Retina (tissue), 1 donor: ENCODE measurements around the gene BCAR3.

Experiments used
- DNase-seq: peaks from one replicate; pipeline ENCODE4 v3.0.0-alpha.2; 2016

Gene BCAR3

DNA sequence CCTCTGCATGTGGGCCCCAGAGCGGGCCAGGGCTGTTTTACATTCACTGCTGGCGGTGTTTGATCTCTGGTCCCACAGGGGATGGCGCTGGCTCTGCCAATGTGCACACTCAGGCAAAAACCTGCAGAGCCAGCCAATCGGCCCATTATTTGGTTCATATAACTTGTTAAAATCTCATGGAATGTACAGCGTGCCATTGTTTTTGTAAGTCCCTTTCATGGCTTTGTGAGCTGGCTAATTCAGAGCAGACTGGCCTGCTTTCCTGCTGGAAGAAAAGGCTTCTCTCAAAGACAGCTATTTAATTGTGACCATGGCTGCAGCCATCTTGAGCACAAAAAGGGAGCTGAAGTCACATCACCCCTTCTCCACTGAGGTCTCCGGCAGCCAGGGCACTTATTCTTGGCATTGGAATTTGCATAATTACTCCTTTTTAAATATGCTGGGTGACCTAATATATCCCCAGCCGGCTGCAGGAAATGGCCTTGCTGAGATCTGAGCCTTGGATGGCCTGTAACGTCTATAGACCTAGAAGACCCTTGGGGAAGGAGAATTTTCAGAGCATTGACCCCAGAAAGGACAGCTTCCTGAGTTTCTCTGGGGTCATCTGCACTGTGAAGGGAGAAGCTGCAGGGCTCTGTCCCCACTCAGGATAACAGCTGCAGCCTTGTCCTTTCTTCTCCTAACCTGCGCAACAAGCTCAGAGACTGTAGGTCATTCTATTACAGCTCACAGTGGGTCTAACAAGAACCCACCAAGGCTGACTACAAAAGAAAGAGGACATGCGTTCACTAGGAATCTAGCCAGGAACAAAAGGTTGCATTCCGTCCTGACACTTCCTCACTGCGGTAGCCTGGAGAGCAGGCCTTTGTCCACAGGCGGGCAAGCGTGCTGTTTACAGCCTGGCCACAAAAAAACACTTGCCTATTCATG, 45.8 kb downstream of the BCAR3 start:
- peak; percentile 84 for DNase-seq

DNA sequence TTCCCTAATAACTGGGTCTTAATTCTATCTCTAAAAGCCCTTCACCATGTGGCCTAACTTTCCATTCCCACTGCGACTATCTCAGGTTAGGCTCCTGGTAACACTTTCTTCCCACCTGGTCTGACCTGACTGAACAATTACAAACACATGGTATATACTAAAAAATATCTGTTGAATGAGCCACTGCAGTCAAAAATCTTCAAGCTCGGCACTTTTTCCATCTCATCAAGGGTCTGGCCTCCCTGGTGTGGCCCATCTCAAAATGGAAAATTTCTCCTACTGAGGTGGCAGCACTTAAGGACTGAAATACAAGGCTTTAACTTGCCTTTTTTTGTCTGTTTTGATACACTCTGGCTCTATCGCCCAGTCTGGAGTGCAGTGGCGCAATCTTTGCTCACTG, 48.3 kb downstream of the BCAR3 start:
- no peak for DNase-seq

DNA sequence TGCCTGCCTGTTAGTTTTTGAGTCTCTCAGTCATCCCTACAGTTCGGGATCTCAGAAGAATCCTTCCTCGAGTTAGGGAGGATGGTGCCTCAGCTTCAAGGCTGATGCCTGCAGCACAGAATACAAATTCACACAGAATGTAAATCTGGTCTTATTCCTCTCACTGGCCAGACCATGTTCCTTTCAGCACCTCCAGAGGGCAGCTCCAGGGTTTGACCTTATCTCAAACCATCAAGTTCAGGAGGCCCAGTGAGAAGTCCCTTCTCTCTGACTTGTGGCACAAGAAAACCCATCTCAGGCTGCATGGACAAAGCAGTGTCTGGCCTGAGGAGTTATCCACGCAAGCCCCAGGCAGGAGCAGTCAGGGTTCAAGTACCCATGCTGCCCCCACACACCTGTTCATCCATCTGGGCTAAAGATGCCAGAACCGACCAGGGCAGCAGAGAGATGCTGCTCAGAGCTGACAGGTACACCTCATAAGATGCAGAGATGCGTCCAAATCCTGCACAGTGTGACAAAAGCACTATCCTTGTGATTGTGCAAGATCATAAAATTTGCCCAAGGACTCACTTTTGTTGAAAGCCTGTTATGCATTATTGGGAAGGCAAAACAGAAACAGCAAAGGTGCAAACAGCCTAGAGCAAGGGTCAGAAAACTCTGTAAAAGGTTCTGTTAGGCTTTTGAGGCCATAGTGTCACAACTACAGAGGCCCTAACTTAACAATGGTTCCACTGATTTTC, 49.8 kb downstream of the BCAR3 start:
- no peak for DNase-seq

DNA sequence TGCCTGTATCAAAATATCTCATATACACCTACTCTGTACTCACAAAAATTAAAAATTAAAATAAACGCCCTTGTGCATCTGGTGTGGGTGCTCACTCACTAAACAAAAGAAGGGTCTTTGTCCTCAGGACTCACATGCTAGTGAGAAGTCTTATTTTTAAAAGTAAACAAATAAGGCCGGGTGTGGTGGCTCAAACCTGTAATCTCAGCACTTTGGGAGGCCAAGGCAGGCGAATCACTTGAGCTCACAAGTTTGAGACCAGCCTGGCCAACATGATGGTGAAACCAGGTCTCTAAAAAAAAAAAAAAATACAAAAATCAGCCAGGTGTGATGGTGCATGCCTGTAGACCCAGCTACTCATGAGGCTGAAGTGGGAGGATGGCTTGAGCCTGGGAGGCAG, 51.5 kb downstream of the BCAR3 start:
- no peak for DNase-seq

DNA sequence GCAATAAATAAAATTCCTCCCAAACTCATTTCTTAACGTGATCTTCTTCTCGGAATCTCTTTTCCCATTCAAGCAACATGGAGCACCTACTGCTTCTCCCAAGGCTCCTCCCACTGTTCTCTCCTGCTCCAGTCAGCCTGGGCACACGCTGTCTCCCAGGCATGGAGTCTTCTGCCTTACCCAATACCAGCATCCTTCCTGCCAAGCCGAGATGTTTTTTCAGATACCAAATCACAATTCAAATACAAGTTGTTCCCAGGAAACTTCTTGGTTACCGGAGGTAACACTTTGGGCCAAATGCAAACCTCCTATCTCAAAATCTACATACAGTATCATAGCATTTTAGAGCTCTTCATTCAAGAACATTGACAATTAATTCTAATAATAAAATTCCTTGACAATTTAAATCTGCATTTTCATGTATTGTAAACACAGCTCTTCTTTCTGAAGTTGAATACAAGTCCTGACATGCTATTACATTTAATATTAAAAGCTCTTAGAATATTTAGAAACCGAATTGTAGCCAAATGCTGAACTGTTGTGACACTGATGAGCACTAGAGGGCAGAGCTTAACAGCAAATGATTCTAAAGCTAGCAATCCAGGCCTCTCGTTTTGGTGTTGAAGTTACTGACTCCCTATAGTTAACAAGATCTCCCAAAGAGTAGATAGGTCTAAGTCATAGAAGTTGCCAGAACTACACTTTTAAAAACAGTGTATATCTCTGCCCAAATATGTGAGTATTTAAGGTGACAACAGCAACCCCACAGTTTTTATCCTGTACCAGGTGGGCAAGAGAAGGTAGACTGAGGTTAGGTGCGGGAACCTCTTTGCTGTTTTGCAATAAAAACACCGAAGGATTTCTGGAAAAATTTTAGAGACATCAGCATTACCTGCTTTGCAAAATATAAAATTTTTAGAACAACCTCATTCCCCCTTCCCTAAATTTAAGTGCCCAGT, 52.3 kb downstream of the BCAR3 start:
- peak; percentile 53 for DNase-seq

DNA sequence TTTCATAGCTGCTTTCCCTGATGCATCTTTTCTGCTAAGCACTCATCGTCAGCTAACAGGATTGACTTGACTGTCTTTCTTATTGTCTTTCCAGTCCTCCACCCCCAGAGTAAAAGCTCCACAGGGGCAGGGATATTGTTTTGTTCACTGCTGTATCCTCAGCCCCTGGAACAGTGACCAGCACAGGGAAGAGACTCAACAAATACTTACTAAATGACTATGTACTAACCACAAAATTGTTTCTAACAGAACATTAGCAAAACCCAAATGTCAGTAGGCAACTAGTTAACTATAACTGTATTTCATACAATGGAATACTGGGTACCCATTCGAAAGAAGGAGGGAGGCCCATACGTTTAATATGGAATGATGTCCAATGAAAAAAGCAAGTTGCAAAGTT, 53.0 kb downstream of the BCAR3 start:
- DNase-seq: no peak

DNA sequence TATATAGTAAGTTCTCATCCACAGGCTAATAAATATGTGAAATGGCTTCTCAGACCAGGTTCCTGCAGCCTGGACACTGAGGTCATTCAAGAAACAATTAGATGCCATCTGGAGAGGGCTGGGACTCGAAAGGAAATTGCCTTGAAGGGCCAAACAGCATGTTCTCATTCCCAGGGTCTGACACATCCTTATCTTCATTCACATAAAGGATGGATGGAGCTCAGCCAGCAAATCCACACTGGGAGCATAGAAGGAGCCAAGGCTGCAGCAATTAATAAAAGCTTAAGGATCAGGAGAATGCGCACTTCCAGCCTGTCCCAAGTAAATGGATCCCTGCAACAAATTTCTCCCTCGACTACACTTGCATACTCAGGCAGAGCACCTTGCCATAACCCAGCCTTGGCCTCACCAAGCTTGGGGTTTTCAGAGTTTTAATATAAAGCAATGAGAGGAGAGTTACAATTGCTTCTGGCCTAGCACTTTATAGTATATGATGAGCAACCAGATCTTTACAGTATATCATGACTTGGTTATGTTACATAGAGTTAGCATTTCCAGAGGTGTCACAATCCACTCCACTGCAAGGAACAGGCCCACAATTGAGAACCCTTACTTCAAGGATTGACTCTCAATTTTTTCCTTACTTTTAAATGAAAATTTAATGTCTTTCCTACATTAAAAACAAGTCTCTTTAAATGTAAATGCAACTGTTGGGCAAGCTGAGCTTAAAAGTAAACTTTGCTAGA, 55.9 kb downstream of the BCAR3 start:
- DNase-seq: no peak

DNA sequence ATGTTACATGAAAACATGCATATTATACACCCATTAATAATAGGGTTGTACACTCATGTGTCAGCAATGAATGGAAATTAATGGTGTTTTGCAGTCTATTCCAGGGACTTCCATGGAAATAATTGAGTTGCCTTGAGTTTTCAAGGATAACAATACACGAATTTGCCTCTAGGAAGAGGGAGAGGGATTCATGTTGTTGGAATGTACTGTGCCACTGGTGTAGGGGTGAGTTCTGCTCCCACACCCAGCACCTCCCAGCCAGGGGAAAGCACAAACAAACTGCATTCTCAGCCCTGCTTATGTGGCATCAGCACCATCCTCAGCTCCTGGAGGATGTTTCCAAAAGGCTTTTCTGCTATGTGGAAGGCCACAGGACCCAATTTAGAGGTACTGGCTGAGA, 57.8 kb downstream of the BCAR3 start:
- DNase-seq: no peak

DNA sequence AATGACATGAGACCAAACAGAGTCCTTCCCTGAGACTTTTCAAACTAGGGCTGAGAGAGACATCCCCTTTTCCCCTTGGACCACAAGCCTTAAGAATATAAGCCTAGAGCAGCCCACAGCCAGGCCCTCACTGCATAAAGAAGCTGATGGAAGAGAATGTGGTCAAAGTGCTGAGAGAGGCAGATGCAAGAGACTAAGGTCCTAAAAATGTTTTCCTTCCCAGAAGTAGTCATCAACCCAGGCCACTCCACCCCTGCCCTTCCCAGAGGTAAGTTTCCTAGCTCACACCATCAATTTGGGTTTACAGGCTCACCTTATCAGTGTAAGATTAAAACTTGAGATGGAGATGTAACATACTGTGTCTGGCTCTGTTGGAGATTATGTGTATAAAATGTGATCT, 58.2 kb downstream of the BCAR3 start:
- no peak for DNase-seq

DNA sequence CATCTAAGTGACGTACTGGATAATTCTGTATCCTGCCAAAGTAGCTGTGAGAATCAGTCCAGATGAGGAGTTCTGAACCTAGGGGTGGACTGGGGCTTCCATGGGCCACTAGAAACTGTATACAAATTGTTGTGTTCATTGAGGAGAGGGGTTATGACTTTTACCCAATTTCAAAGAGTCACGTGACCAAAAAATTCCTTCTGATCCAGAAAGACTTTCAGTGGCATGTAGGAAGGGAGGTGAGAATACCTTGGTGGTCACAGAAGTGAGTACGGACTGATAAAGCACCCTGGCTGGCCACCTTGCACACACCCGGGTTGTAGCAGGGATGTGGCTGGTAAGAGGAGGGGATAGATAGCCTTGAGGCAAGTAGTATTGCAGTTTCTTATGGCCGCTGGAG, 60.4 kb downstream of the BCAR3 start:
- no peak for DNase-seq

DNA sequence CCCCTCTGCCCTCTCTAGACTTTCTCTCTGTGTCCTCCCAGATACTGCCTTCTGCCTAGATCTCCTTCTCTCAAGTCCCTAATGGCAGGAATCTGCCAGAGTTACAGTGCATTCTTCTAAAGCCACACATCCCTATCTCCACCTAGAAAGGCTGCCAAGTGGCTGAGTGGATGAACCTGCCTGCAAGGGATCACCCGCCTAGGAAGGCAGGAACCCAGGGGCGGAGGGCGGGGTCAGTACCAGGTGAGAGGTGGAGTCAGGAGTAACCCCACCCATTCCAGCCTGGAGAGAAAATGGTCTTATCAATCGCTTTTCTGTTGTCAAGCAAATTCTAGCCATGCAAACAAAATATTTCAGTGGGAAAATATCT, 60.8 kb downstream of the BCAR3 start:
- no peak for DNase-seq

DNA sequence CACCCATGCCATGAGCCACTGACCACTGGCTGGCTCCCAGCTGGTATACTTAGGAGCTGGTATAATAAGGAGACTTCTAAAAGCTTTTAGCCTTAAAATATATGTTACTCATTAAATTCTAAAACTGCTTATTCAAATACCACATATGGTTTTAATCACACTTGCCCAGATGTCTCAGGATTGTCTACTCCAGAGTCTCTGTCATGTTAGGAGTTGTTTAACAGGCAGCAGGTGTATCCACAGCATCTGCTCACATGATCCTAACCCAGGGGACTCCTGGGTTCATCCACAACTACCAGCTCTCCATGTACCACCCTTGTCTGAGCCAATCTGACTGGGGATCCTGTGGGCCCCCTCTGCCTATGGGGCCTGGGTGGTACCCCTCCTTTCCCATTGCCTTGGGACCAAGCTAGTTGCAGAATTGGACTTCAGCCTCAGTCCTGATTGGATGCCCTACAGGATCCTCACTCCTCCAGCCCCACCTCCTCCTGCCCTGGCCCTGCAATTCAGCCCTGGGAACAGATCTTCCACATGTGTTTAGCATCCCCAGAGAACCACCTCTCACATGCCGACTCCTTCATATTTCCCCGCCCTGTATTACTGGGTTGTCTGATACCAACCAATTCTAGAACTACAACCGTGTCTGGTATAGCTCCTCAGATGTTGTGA, 61.3 kb downstream of the BCAR3 start:
- DNase-seq: no peak

DNA sequence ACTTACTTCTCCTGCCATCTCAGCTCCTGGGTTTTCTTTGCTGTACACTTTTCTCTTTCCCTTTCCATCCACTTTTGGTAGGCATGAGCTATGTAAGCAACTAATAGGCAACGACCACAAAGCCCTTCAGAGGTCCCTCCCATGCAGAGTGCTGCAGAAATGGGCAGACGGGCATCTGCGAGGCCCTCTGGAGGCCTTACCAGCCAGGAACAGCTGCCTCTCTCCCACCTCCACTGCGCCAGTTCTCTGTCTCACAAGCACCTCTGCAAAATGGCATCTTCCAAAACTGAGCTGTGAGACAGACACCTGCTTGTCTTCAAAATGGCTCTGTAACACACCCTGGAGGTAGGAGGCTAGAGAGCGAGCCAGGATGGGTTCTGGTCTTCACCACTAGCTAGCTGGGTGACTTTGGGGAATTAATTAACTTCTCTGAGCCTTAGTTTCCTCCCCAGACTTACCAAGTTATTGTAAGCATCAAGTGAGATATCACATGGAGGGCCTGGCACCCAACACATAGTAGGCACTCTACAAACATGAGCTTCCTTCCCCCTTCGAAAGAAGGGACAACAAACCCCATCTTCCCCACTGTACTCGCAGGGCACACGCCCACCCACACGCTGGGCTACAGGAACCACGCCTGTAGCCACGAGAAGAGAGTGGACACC, 62.0 kb downstream of the BCAR3 start:
- no peak for DNase-seq

DNA sequence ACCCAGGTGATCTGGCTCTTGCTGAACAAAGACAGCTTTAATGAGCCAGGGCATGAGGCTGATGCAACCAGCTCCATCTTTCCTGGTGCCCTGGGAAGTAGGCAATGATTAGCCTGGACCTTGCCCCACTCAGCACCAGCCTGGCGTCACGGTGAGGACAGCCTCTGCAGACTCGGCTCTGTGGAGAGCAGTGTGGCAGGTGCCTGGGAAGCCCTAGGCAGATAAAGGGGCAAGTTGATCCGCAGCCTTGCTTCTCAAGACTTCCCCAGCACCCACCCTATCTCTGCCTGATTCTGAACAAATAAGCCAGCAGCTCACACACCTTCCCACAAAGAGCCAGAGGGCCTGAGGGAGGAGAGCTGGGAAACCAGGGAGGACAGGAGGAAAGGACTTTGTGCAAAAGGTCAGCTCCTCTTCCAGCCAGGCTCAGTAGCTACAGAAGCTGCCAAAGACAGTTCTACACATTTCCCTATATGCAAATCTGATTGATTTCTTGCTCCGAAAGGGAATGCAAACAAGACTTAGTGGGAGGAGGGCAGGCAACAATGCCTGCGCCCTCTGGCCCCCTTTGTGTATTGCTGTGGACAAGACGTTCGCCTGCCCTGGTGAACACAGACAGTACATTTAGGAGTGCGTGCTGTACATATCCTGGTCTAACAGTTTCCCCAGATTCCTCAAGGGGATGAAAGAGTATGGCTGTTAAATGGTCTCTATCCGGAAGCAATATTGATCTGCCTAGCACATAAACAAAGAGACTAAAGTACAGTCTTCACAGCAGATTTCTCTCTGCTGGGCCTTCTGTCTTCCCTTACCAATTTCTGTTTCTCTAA, 63.8 kb downstream of the BCAR3 start:
- peak; percentile 54 for DNase-seq

DNA sequence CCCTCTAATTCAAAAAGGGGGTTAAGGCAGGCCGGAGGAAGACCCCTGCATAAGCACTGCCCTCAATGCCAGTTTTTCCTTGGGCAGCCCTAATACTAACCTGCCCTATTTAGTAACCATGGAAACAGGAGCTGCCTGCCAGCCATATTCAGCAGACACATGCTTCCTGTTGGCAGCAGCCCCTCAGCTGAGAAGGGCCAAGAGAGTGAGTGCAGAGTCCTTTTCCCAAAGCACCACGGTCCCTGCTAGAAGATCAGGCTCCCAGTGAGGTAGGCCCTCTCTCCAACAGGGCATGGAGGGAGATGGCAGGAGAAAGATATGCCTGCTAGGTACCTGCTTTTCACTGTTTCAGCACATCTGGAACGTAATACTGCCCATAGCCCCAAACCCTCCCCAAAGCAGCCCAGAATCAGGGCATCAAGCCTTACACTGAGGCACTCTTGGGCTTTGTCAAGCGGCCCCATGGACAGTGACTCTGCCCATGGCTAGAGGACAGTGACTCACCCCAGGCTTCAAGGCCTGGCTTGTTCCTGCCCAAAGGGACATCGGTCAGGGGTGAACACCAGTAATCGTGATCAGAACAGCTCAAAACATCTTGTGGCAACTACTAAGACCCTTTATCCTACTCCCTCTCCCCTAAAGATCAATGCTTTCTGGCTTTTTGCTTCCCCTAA, 64.5 kb downstream of the BCAR3 start:
- peak; percentile 47 for DNase-seq

DNA sequence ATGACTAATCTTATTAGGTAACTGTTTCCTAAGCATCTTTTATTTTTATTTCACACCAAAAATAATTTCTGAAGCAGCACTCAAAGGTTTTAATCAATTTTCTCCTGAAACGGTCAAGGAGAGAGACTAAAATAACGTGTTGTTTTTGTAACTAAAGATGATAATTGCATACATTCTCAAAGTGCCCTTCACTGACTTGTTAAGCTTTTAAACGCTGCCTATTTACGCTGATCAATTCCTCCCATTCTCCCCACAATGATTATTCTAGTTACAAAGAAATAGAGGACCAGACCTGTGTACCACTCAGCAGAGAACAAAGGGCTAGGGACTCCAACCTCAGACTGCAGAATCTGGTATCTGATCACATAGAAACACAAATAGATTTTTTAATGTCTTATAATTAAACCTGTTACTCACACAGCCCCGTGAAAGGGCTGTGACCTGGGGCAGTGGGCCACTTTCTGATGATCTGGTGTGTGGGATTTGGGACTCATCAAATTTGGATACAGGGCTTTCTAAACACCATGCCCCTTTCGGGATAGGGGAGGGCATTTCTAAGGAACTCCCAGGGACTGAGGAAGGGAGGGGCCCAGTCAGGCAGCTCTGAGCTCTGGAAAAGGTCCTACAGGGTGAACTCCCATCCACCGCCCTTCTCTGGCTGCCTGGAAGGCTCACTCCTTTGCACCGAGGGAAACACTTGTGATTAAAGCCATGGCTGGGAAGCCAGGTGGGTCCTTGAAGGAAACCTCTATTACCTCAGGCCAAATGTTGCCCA, 65.2 kb downstream of the BCAR3 start:
- DNase-seq: no peak

DNA sequence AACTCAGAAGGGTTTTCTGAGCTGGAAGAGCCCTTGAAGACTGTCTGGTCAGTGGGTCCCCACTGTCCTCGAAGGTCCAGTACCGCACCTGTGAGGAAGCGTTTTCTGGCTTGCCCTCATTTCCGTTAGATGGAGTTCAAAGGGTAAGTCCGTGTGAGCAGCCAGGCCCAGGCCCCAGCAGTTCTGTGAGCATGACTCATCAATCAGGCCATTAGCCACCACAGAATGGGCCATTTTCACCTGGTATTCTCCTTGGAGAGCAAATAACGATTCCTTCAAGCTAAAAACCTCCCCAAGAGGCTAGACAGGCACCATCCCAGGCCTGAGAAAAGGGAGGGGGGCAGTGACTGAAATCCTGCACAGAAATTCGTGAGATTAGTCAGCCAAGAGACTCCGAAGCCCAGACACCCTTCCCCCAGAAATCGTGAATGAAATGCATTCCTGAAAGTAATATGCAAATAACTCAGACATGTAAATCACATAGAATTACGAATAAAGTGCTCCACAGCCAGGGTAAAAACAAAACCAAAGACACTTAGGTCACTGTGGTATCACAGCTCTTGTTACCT, 66.0 kb downstream of the BCAR3 start:
- DNase-seq: no peak

DNA sequence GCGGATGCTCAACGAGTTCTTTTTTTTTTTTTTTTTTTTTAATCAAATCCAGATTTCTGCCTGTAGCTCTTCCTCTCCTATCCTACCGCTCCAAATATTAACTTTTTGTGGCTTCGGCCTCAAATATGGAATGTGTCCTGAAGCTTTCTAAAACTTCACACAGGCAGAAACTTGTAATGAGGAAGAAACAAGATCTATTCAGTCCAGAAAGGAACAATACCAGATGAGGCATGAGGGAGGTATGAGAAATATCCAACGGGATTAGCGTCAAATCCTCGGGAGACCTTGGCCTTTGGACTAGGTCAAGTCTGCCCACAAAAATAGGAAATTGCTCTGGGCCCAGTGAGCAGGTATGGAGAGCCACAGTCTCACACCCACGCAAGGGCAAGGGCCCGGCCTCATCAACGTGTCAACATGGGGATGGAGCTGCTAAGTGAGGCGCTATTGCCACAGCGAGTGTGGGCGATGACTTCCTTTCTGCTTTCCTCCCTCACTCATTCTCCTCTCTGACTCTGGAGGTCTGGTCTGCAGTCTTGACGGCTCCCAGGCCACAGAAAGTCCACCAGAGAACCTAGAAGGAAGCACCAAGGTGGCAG, 66.6 kb downstream of the BCAR3 start:
- no peak for DNase-seq
